GM21447 (cell line): ENCODE results near the gene SGPL1.
"Not testable (repeated sequence)": the region's sequence is repeated elsewhere in the genome, so short reads cannot be mapped to it uniquely, and the experiment has no call there.

Source experiments
- ATAC-seq: cut with Tn5 transposase; IDR thresholded peaks from one replicate; pipeline ENCODE4 v1.9.1; 2021; ENCODE audit not compliant: unreplicated experiment

The SGPL1 gene

GRCh38 chr10:70917226-70917625 is 101.5 kb downstream of the SGPL1 start:
- ATAC-seq, result no peak

GRCh38 chr10:70917635-70918034 is 101.9 kb downstream of the SGPL1 start:
- no peak for ATAC-seq

GRCh38 chr10:70918851-70919530 is 103.2 kb downstream of the SGPL1 start:
- no peak for ATAC-seq

GRCh38 chr10:70919906-70920305 is 104.2 kb downstream of the SGPL1 start:
- not testable (repeated sequence) for ATAC-seq

- no peak for ATAC-seq
These were observed 104.8 kb downstream of the SGPL1 start for GRCh38 chr10:70920519-70920918.

- ATAC-seq, result no peak
These were observed 105.5 kb downstream of the SGPL1 start for GRCh38 chr10:70921285-70921684.

- no peak for ATAC-seq
These were observed 107.9 kb downstream of the SGPL1 start for GRCh38 chr10:70923696-70924095.

- no peak for ATAC-seq
These were observed 109.9 kb downstream of the SGPL1 start for GRCh38 chr10:70925377-70926225.

- ATAC-seq, result no peak
These were observed 110.7 kb downstream of the SGPL1 start for GRCh38 chr10:70926226-70927000.

GRCh38 chr10:70927189-70927943 is 111.6 kb downstream of the SGPL1 start:
- no peak for ATAC-seq

GRCh38 chr10:70928140-70928539 is 112.4 kb downstream of the SGPL1 start:
- ATAC-seq, result no peak

- ATAC-seq, result no peak
These were observed 114.7 kb downstream of the SGPL1 start for GRCh38 chr10:70930263-70931000.
